ENCODE data around the gene MAPKAP1.

GRCh38 chr9:125425170-125425897 lies 281.7 kb downstream of the MAPKAP1 start:
- no peak for TF ChIP-seq CTCF (IDR thresholded peaks at IDR 0.05)
- TF ChIP-seq POLR2AphosphoS5 (IDR thresholded peaks at IDR 0.05): no peak
- TF ChIP-seq POLR2A (IDR thresholded peaks at IDR 0.05): no peak

Data from suprapubic skin (tissue), 4 donors.